HT1080 (cell line): ENCODE measurements around the gene KCTD7. TPM values are rescaled to one million over a fixed set of nuclear protein-coding genes. Genes with fewer than 3 reads are reported as not detected.
A peak's percentile ranks its signal among the peaks of the same experiment; 100 is the strongest.
"Not testable (repeated sequence)": the region's sequence is repeated elsewhere in the genome, so short reads cannot be mapped to it uniquely, and the experiment has no call there.

ENCODE experiments used
- DNase-seq: peaks from one replicate; pipeline ENCODE4 v3.0.0-alpha.2; 2015; ENCODE audit warnings: low read depth
- total RNA-seq: library from RNA; depleted of rRNA; stranded (reverse); fragments of >200 nt; shearing (Covaris generic); gene quantifications from 2 replicates; pipeline ENCODE4 v1.2.3, GENCODE V29; 2014

KCTD7 gene
- total RNA-seq, 1 experiment from 2014 or later = 5.4 TPM

GRCh38 chr7:66615699-66616098 is 13.0 kb upstream of the KCTD7 start:
- no peak for DNase-seq

GRCh38 chr7:66617295-66617694 is 11.4 kb upstream of the KCTD7 start:
- no peak for DNase-seq

GRCh38 chr7:66619341-66619948 is 9.2 kb upstream of the KCTD7 start:
- DNase-seq = not testable (repeated sequence)

DNA sequence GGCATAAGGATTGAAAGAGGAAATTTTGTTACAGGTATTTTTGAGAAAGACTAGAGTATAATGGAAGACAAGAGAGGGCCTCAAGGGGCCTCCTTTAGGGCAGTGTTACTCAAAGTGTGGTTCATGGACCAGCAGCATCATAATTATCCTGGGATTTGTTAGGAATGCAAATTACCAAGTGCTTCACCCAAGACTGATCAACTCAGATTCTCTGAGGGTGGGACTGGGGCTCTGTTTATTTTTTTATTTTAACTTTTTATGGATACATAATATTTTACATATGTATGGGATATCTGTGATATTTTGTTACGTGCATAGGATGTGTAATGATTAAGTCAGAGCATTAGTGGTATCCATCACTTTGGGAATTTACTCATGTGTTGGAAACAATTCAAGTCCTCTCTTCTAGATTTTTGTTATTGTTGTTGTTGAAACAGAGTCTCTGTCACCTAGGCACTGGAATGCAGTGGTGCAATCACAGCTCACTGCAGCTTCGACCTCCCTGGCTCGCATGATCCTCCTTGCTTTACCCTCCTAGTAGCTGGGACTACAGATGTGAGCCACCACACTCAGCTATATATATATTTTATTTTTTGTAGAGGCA is 2.2 kb upstream of the KCTD7 start:
- peak; percentile 12 for DNase-seq

DNA sequence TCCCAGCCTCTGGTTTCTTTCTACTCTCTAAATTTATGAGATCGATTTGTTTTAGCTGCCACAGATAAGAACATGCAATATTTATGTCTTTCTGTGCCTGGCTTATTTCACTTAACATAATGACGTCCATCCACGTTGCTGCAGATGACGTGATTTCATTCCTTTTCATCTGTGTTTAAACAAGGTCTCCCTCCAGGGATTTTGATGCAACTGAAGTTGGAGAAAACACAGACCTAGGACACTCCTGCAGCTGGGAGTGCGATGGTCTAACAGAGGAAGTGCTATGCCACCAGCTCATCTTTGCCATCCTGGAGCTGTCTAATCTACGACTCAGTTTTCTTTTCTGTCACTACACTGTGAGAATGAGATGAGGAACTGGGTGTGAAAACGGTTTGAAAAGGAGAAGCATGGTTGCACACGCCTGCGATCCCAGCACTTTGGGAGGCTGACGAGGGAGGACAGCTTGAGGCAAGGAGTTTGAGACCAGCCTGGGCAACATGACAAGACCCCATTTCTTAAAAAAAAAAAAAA is 1.5 kb upstream of the KCTD7 start:
- DNase-seq = no peak

- DNase-seq = no peak
Observed at GRCh38 chr7:66627881-66628360, 760 bp upstream of the KCTD7 start.

DNA sequence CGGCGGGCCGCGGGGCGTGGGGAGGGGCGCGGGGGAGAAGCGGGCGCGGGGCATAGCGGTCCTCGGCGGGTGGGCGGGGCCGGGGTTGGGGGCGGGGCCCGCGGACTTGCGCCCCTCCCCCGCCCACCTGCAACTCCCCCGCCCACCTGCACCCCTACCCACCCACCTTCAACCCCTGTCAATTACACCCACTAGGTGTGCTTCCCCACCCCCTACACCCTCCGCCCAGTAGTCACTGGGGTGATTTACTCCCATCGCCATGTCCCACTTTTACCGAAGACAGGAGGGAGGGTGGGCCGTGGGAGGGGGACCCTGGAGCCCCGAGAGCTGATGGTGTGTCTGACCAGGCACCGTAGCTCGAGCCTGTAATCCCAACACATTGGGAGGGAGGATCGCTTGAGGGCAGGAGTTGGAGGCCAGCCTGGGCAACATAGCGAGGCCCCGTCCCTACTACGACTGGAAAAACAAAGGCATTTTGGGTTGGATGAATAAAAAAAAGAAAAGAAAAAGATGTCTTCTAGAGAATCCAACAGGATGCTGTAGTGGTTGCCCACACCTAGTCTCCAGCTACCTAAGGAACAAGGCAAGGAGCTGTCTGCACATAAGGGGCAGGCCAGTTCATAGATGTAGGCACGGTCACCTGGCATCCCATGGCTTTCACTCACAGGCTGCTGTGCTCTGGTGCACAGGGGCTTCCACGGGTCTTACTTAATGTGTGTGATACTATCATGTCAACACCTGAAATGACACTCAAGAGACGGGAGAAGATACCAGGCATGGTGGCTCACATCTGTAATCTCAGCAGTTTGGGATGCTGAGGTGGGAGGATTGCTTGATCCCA is 761 bp downstream of the KCTD7 start:
- DNase-seq = no peak

- no peak for DNase-seq
Observed at GRCh38 chr7:66630531-66630930, 1.9 kb downstream of the KCTD7 start.

- no peak for DNase-seq
Observed at GRCh38 chr7:66631471-66631870, 2.8 kb downstream of the KCTD7 start.

- no peak for DNase-seq
Observed at GRCh38 chr7:66634816-66635215, 6.1 kb downstream of the KCTD7 start.

GRCh38 chr7:66635322-66635981 is 6.8 kb downstream of the KCTD7 start:
- DNase-seq = not testable (repeated sequence)

GRCh38 chr7:66635982-66636546 is 7.4 kb downstream of the KCTD7 start:
- peak; percentile 80 for DNase-seq

GRCh38 chr7:66638309-66639099 is 9.8 kb downstream of the KCTD7 start:
- DNase-seq = no peak

DNA sequence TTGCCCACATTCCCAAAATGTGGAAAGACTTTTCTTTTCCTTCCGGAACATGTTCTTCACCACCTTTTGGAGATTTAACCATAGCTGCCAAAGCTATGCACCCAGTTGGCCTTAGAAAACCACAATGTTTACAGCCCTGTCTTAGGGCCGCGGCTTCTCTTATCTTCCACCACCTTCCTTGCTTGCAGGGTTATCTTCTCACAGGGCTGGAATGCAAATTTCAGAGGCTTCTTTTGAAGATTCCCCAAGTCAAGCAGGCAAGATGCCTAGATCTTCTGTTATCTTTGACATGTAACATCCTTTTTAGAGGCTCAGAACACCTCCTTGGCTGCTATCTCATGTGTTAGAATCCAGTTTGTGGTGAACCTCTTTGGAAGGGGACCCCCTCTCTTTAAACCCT is 11.1 kb downstream of the KCTD7 start:
- no peak for DNase-seq

GRCh38 chr7:66640802-66641525 is 12.3 kb downstream of the KCTD7 start:
- no peak for DNase-seq

DNA sequence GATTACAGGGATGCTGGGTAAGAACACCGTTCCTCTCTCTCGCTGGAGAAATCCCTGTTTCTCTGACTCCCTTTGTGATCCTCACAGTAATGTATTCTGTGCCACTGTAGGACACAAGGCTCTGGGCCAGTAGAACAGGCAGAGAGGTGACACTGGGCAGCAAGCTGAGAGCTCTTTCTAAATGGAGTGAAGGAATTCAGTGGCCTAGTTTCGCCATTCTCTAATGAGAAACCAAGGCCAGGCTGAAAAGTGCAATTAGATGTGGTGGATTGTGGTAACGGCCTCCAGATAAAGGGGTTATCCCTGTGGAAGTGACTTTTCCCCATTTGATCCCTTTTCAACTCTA is 12.8 kb downstream of the KCTD7 start:
- DNase-seq = no peak

DNA sequence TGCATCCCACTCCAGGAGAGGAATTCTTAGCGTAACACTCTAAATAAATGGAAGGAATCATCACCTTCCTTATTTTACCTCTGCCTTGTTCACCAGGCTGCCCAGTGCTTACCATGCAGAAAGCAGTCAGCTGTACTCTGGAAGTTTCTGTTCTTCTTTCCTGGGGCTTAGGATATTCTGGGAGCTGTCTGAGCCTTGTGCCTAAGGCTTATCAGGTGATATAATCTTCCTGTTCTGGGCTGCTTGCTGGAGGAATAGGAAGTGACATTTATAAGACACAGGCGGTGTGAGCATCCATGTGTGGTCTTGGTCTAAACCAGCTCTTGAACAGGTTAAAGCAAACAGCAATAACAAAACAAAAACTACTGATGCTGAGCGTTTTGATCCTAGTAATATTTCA is 13.5 kb downstream of the KCTD7 start:
- no peak for DNase-seq

- no peak for DNase-seq
Observed at GRCh38 chr7:66642932-66643331, 14.3 kb downstream of the KCTD7 start.

- DNase-seq = no peak
Observed at GRCh38 chr7:66643395-66643794, 14.7 kb downstream of the KCTD7 start.

- DNase-seq = not testable (repeated sequence)
Observed at GRCh38 chr7:66651026-66651425, 22.3 kb downstream of the KCTD7 start.
